ENCODE results near the gene TULP4.

DNA sequence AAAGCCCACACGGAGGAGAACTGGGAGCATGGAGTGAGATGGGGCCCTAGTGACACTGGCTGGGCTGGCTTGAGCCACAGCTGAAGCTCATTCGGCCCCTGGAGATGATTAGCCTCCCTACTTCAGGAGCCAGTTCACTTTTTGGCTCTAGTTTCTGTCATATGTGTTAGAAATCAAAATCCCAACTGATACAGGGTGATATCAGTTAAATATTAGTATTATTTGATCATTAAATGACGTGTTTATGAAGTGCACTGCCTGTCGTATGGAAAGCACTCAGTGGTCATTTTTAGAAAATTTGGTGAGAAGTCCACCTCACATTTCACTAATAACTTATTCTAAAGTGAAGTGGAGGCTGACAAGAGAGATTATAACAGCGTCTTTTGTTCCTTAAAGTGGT lies 59.0 kb downstream of the TULP4 start:
- no peak for TF ChIP-seq POLR2A (IDR thresholded peaks at IDR 0.05)
- TF ChIP-seq, protein P1, sequence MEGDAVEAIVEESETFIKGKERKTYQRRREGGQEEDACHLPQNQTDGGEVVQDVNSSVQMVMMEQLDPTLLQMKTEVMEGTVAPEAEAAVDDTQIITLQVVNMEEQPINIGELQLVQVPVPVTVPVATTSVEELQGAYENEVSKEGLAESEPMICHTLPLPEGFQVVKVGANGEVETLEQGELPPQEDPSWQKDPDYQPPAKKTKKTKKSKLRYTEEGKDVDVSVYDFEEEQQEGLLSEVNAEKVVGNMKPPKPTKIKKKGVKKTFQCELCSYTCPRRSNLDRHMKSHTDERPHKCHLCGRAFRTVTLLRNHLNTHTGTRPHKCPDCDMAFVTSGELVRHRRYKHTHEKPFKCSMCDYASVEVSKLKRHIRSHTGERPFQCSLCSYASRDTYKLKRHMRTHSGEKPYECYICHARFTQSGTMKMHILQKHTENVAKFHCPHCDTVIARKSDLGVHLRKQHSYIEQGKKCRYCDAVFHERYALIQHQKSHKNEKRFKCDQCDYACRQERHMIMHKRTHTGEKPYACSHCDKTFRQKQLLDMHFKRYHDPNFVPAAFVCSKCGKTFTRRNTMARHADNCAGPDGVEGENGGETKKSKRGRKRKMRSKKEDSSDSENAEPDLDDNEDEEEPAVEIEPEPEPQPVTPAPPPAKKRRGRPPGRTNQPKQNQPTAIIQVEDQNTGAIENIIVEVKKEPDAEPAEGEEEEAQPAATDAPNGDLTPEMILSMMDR (IDR thresholded peaks at IDR 0.05): no peak
- no peak for TF ChIP-seq EP300 (IDR thresholded peaks at IDR 0.05)

Data from upper lobe of left lung (tissue), 4 donors.